MM.1S (cell line): ENCODE data around the gene RBMS3.

ENCODE experiments used
- DNase-seq: peaks from one replicate; pipeline ENCODE4 v3.0.0-alpha.2; 2015
- H2AFZ ChIP-seq: fragments of 300-600 bp; sonication (generic); 2 replicates; pipeline ENCODE4 v1.6.0; 2016; ENCODE audit warnings: antibody characterized with exemption, low read length
- H3F3A ChIP-seq: fragments of 300-600 bp; sonication (generic); 2 replicates; pipeline ENCODE4 v1.6.1; 2016; ENCODE audit warnings: mild to moderate bottlenecking, antibody characterized with exemption, low read length, moderate library complexity, mixed read lengths; ENCODE audit not compliant: insufficient read depth
- H3K27ac ChIP-seq: fragments of 300-600 bp; sonication (generic); 2 replicates; pipeline ENCODE4 v1.5.1; 2016; ENCODE audit warnings: mild to moderate bottlenecking, low read length
- H3K27me3 ChIP-seq: fragments of 300-600 bp; sonication (generic); replicated peaks from 2 replicates; pipeline ENCODE4 v1.6.0; 2016; ENCODE audit warnings: low read length; ENCODE audit not compliant: insufficient read depth
- H3K36me3 ChIP-seq: fragments of 300-600 bp; sonication (generic); replicated peaks from 2 replicates; pipeline ENCODE4 v1.6.1; 2016; ENCODE audit warnings: mild to moderate bottlenecking, low read length, mixed read lengths; ENCODE audit not compliant: insufficient read depth
- H3K4me1 ChIP-seq: fragments of 300-600 bp; sonication (generic); 2 replicates; pipeline ENCODE4 v1.6.1; 2016; ENCODE audit warnings: low read length, mixed read lengths
- H3K4me2 ChIP-seq: fragments of 300-600 bp; sonication (generic); 2 replicates; pipeline ENCODE4 v1.6.0; 2016; ENCODE audit warnings: low read depth, low read length
- H3K4me3 ChIP-seq: fragments of 300-600 bp; sonication (generic); 2 replicates; pipeline ENCODE4 v1.5.1; 2016; ENCODE audit warnings: low read length, mixed read lengths
- H3K79me2 ChIP-seq: fragments of 300-600 bp; sonication (generic); 2 replicates; pipeline ENCODE4 v1.6.1; 2016; ENCODE audit warnings: mixed run types, low read length, mixed read lengths
- H3K9ac ChIP-seq: fragments of 300-600 bp; sonication (generic); 2 replicates; pipeline ENCODE4 v1.6.1; 2016; ENCODE audit warnings: low read length, mixed read lengths
- H3K9me2 ChIP-seq: fragments of 300-600 bp; sonication (generic); replicated peaks from 2 replicates; pipeline ENCODE4 v1.6.1; 2016; ENCODE audit warnings: mild to moderate bottlenecking, low read length, mixed read lengths; ENCODE audit not compliant: insufficient read depth
- H3K9me3 ChIP-seq: fragments of 300-600 bp; sonication (generic); replicated peaks from 2 replicates; pipeline ENCODE4 v1.6.1; 2016; ENCODE audit warnings: mild to moderate bottlenecking, low read length, mixed read lengths; ENCODE audit not compliant: insufficient read depth
- H4K20me1 ChIP-seq: fragments of 300-600 bp; sonication (generic); 2 replicates; pipeline ENCODE4 v1.6.1; 2016; ENCODE audit warnings: mild to moderate bottlenecking, low read length, moderate library complexity, mixed read lengths; ENCODE audit not compliant: insufficient read depth
- EZH2 ChIP-seq: fragments of 300-600 bp; sonication (generic); optimal IDR thresholded peaks from 2 replicates; pipeline ENCODE3; 2017; ENCODE audit warnings: low read depth, mild to moderate bottlenecking, antibody characterized with exemption, low read length, mixed read lengths
- EZH2phosphoT487 ChIP-seq: fragments of 300-600 bp; sonication (generic); IDR thresholded peaks from 2 replicates; pipeline ENCODE4 v1.6.1; 2018; ENCODE audit warnings: antibody characterized with exemption, low read length
- TF ChIP-seq, protein P1 (sequence below): fragments of 300-600 bp; sonication (generic); IDR thresholded peaks from 2 replicates; pipeline ENCODE4 v1.5.1; 2016; ENCODE audit warnings: antibody characterized with exemption, low read length, mixed read lengths

The RBMS3 gene

DNA sequence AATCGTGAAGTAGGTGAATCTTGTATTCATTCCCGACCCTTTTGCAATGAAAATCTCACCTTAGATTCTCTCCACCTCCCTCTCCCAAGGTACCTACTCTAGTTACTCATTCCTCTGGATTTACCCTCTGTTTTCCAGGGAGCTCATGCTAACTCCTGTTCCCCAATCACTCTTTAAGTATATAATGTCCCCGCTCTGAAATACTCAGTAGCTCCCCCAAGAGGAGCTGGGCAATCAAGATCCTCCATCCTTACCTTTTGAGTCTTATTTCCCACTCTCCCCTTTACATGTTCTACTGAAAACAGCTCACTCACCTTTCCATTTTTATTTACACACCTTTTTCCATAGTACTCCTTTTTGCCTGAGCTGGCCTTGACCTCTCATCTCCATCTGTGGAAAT is 599.9 kb downstream of the RBMS3 start:
- no peaks in the 10 kb centered on the region for H3K36me3 ChIP-seq
- no peak overlapping the region for H3K27ac ChIP-seq
- no peak overlapping the region for H3K9ac ChIP-seq
- no peak for DNase-seq
- TF ChIP-seq EZH2phosphoT487 (no peak), EZH2 (no peak)
- TF ChIP-seq, protein P1, sequence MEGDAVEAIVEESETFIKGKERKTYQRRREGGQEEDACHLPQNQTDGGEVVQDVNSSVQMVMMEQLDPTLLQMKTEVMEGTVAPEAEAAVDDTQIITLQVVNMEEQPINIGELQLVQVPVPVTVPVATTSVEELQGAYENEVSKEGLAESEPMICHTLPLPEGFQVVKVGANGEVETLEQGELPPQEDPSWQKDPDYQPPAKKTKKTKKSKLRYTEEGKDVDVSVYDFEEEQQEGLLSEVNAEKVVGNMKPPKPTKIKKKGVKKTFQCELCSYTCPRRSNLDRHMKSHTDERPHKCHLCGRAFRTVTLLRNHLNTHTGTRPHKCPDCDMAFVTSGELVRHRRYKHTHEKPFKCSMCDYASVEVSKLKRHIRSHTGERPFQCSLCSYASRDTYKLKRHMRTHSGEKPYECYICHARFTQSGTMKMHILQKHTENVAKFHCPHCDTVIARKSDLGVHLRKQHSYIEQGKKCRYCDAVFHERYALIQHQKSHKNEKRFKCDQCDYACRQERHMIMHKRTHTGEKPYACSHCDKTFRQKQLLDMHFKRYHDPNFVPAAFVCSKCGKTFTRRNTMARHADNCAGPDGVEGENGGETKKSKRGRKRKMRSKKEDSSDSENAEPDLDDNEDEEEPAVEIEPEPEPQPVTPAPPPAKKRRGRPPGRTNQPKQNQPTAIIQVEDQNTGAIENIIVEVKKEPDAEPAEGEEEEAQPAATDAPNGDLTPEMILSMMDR = no peak
- no peaks in the 10 kb centered on the region for H3K4me1 ChIP-seq
- no peaks in the 10 kb centered on the region for H3F3A ChIP-seq
- no peak overlapping the region for H3K4me2 ChIP-seq
- H3K79me2 ChIP-seq = no peaks in the 10 kb centered on the region
- no peaks in the 10 kb centered on the region for H4K20me1 ChIP-seq
- no peak overlapping the region for H3K4me3 ChIP-seq
- H3K27me3 ChIP-seq = no peaks in the 10 kb centered on the region
- H2AFZ ChIP-seq = no peak overlapping the region
- H3K9me2 ChIP-seq = no peaks in the 10 kb centered on the region
- H3K9me3 ChIP-seq = no peaks in the 10 kb centered on the region

DNA sequence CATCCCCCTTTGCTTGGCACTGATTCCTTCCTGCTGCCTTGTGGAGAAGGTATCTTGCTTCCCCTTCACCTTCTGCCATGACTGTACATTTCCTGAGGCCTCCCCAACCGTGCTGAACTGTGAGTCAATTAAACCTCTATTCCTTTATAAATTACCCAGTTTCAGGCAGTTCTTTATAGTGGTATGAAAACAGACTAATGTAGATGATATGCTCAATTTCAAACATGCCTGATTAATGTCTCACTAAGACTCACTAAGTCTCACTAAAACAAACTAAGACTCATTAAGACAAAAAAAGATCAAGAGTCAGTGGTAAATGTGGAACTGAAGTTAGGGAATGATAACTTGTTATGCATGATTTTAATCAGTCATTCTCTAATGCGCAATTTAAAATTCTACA is 606.6 kb downstream of the RBMS3 start:
- TF ChIP-seq, protein P1 = no peak
- TF ChIP-seq EZH2phosphoT487 = no peak
- TF ChIP-seq EZH2 = no peak
- Histone ChIP-seq H3K27me3 (no peaks in the 10 kb centered on the region), H3F3A (no peaks in the 10 kb centered on the region), H3K4me3 (no peak overlapping the region), H3K36me3 (no peaks in the 10 kb centered on the region), H3K9me2 (no peaks in the 10 kb centered on the region), H4K20me1 (no peaks in the 10 kb centered on the region), H3K27ac (no peak overlapping the region), H3K4me1 (no peaks in the 10 kb centered on the region), H3K4me2 (no peak overlapping the region), H3K9ac (no peak overlapping the region), H3K79me2 (no peaks in the 10 kb centered on the region), H3K9me3 (no peaks in the 10 kb centered on the region), H2AFZ (no peak overlapping the region)
- no peak for DNase-seq

DNA sequence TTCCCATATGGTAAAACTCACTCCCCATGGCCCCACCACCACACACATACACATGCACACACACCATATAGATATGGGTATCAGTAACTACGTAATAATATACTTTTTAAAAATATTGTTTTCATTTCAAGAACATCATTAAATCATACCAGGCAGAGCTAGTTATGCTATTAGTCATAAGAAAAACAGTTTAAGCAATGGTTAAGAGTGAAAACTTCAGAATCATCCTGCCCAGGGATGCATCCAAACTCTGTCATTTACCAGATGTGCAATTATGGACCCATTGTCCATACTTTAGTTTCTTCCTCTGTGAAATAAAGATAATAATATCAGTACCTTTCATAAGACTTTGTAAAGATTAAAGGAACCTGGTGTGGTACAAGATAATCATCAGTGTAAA is 608.3 kb downstream of the RBMS3 start:
- Histone ChIP-seq H3K9ac (no peak overlapping the region), H3K27me3 (no peaks in the 10 kb centered on the region), H3F3A (no peaks in the 10 kb centered on the region), H3K4me1 (no peaks in the 10 kb centered on the region), H3K27ac (no peak overlapping the region), H2AFZ (no peak overlapping the region), H4K20me1 (no peaks in the 10 kb centered on the region), H3K79me2 (no peaks in the 10 kb centered on the region), H3K9me3 (no peaks in the 10 kb centered on the region), H3K4me3 (no peak overlapping the region), H3K9me2 (no peaks in the 10 kb centered on the region), H3K36me3 (no peaks in the 10 kb centered on the region), H3K4me2 (no peak overlapping the region)
- DNase-seq = no peak
- TF ChIP-seq EZH2phosphoT487 (no peak), EZH2 (no peak)
- TF ChIP-seq, protein P1 = no peak
